A549 (cell line): ENCODE measurements around the gene NCAPD3. TPM values are rescaled to one million over a fixed set of nuclear protein-coding genes. Genes with fewer than 3 reads are reported as not detected.
A peak's percentile ranks its signal among the peaks of the same experiment; 100 is the strongest.

Source experiments
- ATAC-seq, 2 experiments: fragments of 200-7000 bp in 1 of 2; fragments of >200 bp in 1 of 2; cut with Nextera tagmentation in 1 of 2; cut with Tn5 transposase in 1 of 2; 3 replicates each; pipeline versions ENCODE4 v1.8.0 to v1.9.1; 2018 to 2020; ENCODE audit warnings: mild to moderate bottlenecking in 1 of 2, moderate library complexity in 1 of 2
- CTCF ChIA-PET: fragments of 300-600 bp; sonication (Branson Sonifier 250); formaldehyde crosslinking; extraction: SDS; loops from one replicate; lab custom pipeline; 2021; ENCODE audit warnings: antibody characterized with exemption, inconsistent platforms; lab: Yijun Ruan, JAX
- POLR2A ChIA-PET: fragments of 350-600 bp; formaldehyde crosslinking; extraction: SDS; loops from one replicate; lab custom pipeline; 2021; ENCODE audit warnings: antibody characterized with exemption, inconsistent platforms; lab: Yijun Ruan, JAX
- DNase-seq, 2 experiments: peaks; one replicate each; pipeline versions ENCODE4 v3.0.0 to v3.0.0-alpha.2; 2011 to 2016; ENCODE audit warnings: low read depth in 1 of 2, low spot score in 1 of 2
- FAIRE-seq: peaks from 2 replicates; lab custom pipeline; 2011; peaks lifted over from hg19 to GRCh38; lab: Jason Lieb, UNC
- H3K27ac ChIP-seq, 2 experiments: fragments of >200 bp; sonication (Bioruptor Twin); formaldehyde crosslinking; 3 replicates each; pipeline ENCODE4 v1.5.1; 2016 to 2017
- H3K4me1 ChIP-seq: fragments of >200 bp; sonication (Bioruptor Twin); formaldehyde crosslinking; 3 replicates; pipeline ENCODE4 v1.6.1; 2016
- H3K4me2 ChIP-seq: fragments of >200 bp; sonication (Bioruptor Twin); formaldehyde crosslinking; 3 replicates; pipeline ENCODE4 v1.6.1; 2016
- H3K4me3 ChIP-seq: fragments of >200 bp; sonication (Bioruptor Twin); formaldehyde crosslinking; 3 replicates; pipeline ENCODE4 v1.5.1; 2016
- H3K9me3 ChIP-seq: fragments of >200 bp; sonication (Bioruptor Twin); formaldehyde crosslinking; 3 replicates; pipeline ENCODE4 v1.6.1; 2016
- BHLHE40 ChIP-seq: IDR thresholded peaks from 2 replicates; pipeline ENCODE4 v1.6.1; 2012; ENCODE audit warnings: low read depth, low read length, inconsistent platforms
- CBX8 ChIP-seq: fragments of 200-600 bp; sonication (generic); IDR thresholded peaks from 2 replicates; pipeline ENCODE4 v1.6.1; 2016
- CHD2 ChIP-seq: fragments of 150-350 bp; IDR thresholded peaks from 2 replicates; pipeline ENCODE4 v1.6.1; 2014; ENCODE audit warnings: low read length; ENCODE audit not compliant: partially characterized antibody
- CTCF ChIP-seq: fragments of >200 bp; sonication (Bioruptor Twin); formaldehyde crosslinking; IDR thresholded peaks from 3 replicates; pipeline ENCODE4 v1.5.1; 2016
- EP300 ChIP-seq, 2 experiments: fragments of >200 bp; sonication (Bioruptor Twin); formaldehyde crosslinking; IDR thresholded peaks; 2 replicates in 1 of 2; 3 replicates in 1 of 2; pipeline ENCODE4 v1.6.1; 2016 to 2017
- ESRRA ChIP-seq: fragments of 150-350 bp; IDR thresholded peaks from 2 replicates; pipeline ENCODE4 v1.6.1; 2014; ENCODE audit warnings: mild to moderate bottlenecking, low read length, borderline replicate concordance
- HMGXB4 ChIP-seq: fragments of 250-450 bp; sonication (Bioruptor Pico); IDR thresholded peaks from 2 replicates; pipeline ENCODE4 v1.5.0; 2021; ENCODE audit warnings: mild to moderate bottlenecking, moderate library complexity, borderline replicate concordance
- HOXA7 ChIP-seq: fragments of 250-450 bp; sonication (Bioruptor Pico); IDR thresholded peaks from 2 replicates; pipeline ENCODE4 v1.5.0; 2020; ENCODE audit warnings: mild to moderate bottlenecking, moderate library complexity
- JUNB ChIP-seq: fragments of >200 bp; sonication (Bioruptor Twin); formaldehyde crosslinking; IDR thresholded peaks from 2 replicates; pipeline ENCODE4 v1.6.1; 2016
- MAFK ChIP-seq: fragments of 450-650 bp; IDR thresholded peaks from 2 replicates; pipeline ENCODE4 v1.6.1; 2014; ENCODE audit not compliant: partially characterized antibody
- POLR2A ChIP-seq: IDR thresholded peaks from 2 replicates; pipeline ENCODE4 v1.6.1; 2012; ENCODE audit warnings: mild to moderate bottlenecking, low read length
- RAD21 ChIP-seq, 2 experiments: fragments of >200 bp in 1 of 2; sonication (Bioruptor Twin) in 1 of 2; formaldehyde crosslinking in 1 of 2; IDR thresholded peaks in 1 of 2; conservative IDR thresholded peaks in 1 of 2; 2 replicates in 1 of 2; 3 replicates in 1 of 2; pipeline ENCODE4 v1.6.1; 2012 to 2018; ENCODE audit warnings: inconsistent platforms in 1 of 2
- RARB ChIP-seq: fragments of 250-450 bp; sonication (Bioruptor Pico); IDR thresholded peaks from 2 replicates; pipeline ENCODE4 v1.8.0; 2021; ENCODE audit warnings: mild to moderate bottlenecking, moderate library complexity
- RCOR1 ChIP-seq: fragments of 150-350 bp; IDR thresholded peaks from 2 replicates; pipeline ENCODE4 v1.6.1; 2014; ENCODE audit warnings: antibody characterized with exemption, low read length, low read depth
- ZNF302 ChIP-seq: fragments of 250-450 bp; sonication (Bioruptor Pico); IDR thresholded peaks from 2 replicates; pipeline ENCODE4 v1.9.0; 2021; ENCODE audit warnings: inconsistent platforms, mild to moderate bottlenecking, moderate library complexity
- ZSCAN20 ChIP-seq: fragments of 250-450 bp; sonication (Bioruptor Pico); IDR thresholded peaks from 2 replicates; pipeline ENCODE4 v1.8.0; 2022; ENCODE audit warnings: mild to moderate bottlenecking, moderate library complexity
- WGBS: methylation state at CpG from one replicate; pipeline ENCODE4 v1.1.6; 2017; ENCODE audit errors: missing lambda C conversion rate; 5-methylcytosine and 5-hydroxymethylcytosine counted together
- polyA plus RNA-seq, 4 experiments: library from polyadenylated mRNA; depleted of rRNA in 3 of 4; stranded (reverse); fragments of >200 nt; fragmentation: RNase III in 1 of 4; extraction: RNeasy Plus Mini Kit Qiagen cat#74134 plus additional on column Dnase treatment in 1 of 4; gene quantifications; 2 replicates in 3 of 4; 3 replicates in 1 of 4; pipeline ENCODE4 v1.2.3, GENCODE V29; 2011 to 2017
- TF ChIP-seq, protein P1 (sequence below): fragments of 250-450 bp; sonication (Bioruptor Pico); IDR thresholded peaks from 2 replicates; pipeline ENCODE4 v1.5.0; 2020; ENCODE audit warnings: low read depth, mild to moderate bottlenecking, moderate library complexity
- TF ChIP-seq, protein P2 (sequence below): fragments of >200 bp; sonication (Bioruptor Twin); formaldehyde crosslinking; IDR thresholded peaks from 3 replicates; pipeline ENCODE4 v1.6.1; 2016
- TF ChIP-seq, protein P3 (sequence below): IDR thresholded peaks from 2 replicates; pipeline ENCODE4 v1.6.1; 2012
- TF ChIP-seq, protein P4 (sequence below): IDR thresholded peaks from 2 replicates; pipeline ENCODE4 v1.6.1; 2012; ENCODE audit warnings: low read depth, borderline replicate concordance

NCAPD3 gene
- polyA plus RNA-seq, 2 of the 4 experiments (the other 2 are of a cell fraction) = 26.6 to 36.0 TPM

DNA sequence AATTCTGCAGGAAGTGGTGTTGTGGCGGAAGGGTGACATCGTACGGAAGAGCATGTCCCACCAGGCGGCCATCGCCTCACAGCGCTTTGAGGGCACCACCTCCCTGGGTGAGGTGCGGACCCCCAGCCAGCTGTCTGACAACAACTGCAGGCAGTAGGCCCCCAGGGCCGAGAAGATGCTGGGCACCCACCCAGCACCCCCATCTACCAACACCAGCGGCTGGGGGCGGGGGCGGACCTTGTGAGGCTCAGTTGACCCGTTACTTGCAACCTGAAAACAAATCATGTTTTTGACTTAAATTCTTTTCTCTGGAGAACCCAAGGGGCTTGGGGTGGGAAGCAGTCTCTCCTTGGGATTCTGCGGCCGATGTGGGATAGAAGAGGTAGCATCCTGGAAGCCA is 21.7 kb upstream of the NCAPD3 start (continued):
- TF ChIP-seq ESRRA = no peak
- TF ChIP-seq RCOR1 = no peak
- no peak for TF ChIP-seq JUNB

DNA sequence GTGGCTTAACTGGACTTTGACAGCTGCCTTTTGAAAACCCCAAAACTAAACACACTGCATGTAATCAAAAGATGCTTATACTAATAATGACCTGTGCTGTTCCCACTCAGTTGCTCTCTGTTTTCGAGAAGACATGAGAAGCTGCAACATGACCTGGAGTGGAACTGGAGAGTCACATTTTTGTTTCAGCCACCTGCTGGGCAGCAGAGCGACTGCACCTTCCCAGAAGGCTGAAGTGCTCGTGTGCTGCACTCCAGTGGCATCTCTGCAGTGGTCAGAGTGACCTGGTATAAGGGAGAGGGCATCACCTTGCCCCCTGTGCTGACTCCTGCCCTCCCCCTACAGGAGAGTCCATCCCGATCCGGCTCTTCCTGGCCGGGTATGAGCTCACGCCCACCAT is 20.8 kb upstream of the NCAPD3 start:
- ChIA-PET CTCF (interaction anchor here (0.6 to 2.1 kb wide), 8 partner anchors 10 to 317 kb away, joined by 3 to 12 read pairs (median 6); partner anchors contain the start of genes ACAD8, NCAPD3, THYN1 and VPS26B), POLR2A (interaction anchor here (1.3 kb wide), 1 partner anchor 20 kb away, joined by 3 read pairs; the partner anchor contains the start of gene VPS26B)
- Histone ChIP-seq H3K27ac (no peak overlapping the region), H3K9me3 (no peaks in the 10 kb centered on the region), H3K4me1 (no peaks in the 10 kb centered on the region), H3K4me3 (no peak overlapping the region), H3K4me2 (no peak overlapping the region)
- peak in 1 of 2 experiments; percentile 30 for DNase-seq
- 65% methylated on average over 6 of the region's 7 CpGs for WGBS
- peak; percentile 94 for ATAC-seq
- FAIRE-seq = no peak
- 0 out of 5 replicates have a peak, but pooled peaks have one; percentile 7 to 13 for TF ChIP-seq RAD21 (conservative IDR thresholded peaks at IDR 0.05 in 1 of 2, IDR thresholded peaks at IDR 0.05 in 1 of 2)
- no peak for TF ChIP-seq HOXA7 (CRISPR knock-in tag)
- no peak for TF ChIP-seq RARB (CRISPR knock-in tag)
- no peak for TF ChIP-seq JUNB
- TF ChIP-seq CTCF = peak; percentile 10; the same call in 1 of the 3 replicates
- no peak for TF ChIP-seq HMGXB4 (CRISPR knock-in tag)

DNA sequence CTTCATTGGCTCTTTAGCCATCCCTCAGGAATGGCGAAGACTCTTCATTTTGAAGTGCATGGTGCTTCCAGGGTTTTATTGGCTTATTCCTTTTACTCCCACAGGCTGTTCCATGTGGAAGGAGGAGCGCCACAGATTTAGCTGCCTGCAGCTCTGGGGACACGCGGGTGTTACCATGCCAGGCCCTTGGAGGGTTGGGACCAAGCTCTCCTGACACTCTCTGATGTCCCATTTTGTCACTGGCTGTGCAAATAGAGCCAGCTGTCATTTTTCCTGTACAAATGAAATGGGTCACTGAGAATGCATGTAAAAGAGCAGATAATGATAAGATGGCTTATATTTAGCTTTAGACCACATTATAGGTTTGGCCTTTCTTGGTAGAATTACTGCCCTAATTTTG is 20.1 kb upstream of the NCAPD3 start:
- POLR2A ChIA-PET = interaction anchor here (1.3 kb wide), 1 partner anchor 19 kb away, joined by 3 read pairs; the partner anchor contains the start of gene VPS26B
- 96% methylated on average over 4 of the region's 4 CpGs for whole genome bisulfite sequencing
- FAIRE-seq = no peak

More for the DNA sequence above, 20.1 kb upstream of the NCAPD3 start:
- TF ChIP-seq MAFK (no peak), ZNF302 (no peak), BHLHE40 (no peak), HMGXB4 (CRISPR knock-in tag) (no peak), EP300 (IDR thresholded peaks at IDR 0.05) (no peak), CBX8 (no peak), POLR2A (no peak), ESRRA (no peak), CHD2 (no peak), ZSCAN20 (CRISPR knock-in tag) (no peak)
- TF ChIP-seq, protein P1, sequence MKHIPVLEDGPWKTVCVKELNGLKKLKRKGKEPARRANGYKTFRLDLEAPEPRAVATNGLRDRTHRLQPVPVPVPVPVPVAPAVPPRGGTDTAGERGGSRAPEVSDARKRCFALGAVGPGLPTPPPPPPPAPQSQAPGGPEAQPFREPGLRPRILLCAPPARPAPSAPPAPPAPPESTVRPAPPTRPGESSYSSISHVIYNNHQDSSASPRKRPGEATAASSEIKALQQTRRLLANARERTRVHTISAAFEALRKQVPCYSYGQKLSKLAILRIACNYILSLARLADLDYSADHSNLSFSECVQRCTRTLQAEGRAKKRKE (CRISPR knock-in tag) = no peak
- TF ChIP-seq, protein P2, sequence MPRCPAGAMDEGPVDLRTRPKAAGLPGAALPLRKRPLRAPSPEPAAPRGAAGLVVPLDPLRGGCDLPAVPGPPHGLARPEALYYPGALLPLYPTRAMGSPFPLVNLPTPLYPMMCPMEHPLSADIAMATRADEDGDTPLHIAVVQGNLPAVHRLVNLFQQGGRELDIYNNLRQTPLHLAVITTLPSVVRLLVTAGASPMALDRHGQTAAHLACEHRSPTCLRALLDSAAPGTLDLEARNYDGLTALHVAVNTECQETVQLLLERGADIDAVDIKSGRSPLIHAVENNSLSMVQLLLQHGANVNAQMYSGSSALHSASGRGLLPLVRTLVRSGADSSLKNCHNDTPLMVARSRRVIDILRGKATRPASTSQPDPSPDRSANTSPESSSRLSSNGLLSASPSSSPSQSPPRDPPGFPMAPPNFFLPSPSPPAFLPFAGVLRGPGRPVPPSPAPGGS = no peak
- TF ChIP-seq, protein P3, sequence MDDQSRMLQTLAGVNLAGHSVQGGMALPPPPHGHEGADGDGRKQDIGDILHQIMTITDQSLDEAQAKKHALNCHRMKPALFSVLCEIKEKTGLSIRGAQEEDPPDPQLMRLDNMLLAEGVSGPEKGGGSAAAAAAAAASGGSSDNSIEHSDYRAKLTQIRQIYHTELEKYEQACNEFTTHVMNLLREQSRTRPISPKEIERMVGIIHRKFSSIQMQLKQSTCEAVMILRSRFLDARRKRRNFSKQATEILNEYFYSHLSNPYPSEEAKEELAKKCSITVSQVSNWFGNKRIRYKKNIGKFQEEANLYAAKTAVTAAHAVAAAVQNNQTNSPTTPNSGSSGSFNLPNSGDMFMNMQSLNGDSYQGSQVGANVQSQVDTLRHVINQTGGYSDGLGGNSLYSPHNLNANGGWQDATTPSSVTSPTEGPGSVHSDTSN = no peak
- TF ChIP-seq, protein P4, sequence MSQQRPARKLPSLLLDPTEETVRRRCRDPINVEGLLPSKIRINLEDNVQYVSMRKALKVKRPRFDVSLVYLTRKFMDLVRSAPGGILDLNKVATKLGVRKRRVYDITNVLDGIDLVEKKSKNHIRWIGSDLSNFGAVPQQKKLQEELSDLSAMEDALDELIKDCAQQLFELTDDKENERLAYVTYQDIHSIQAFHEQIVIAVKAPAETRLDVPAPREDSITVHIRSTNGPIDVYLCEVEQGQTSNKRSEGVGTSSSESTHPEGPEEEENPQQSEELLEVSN = no peak
- no peak for DNase-seq
- ATAC-seq = no peak
- CTCF ChIA-PET = interaction anchor here (0.6 to 2.1 kb wide), 8 partner anchors 10 to 317 kb away, joined by 3 to 12 read pairs (median 6); partner anchors contain the start of genes ACAD8, NCAPD3, THYN1 and VPS26B
- Histone ChIP-seq H3K4me1 (no peaks in the 10 kb centered on the region), H3K4me3 (no peak overlapping the region), H3K4me2 (no peak overlapping the region), H3K9me3 (no peaks in the 10 kb centered on the region), H3K27ac (no peak overlapping the region)
